GM12878 (cell line): ENCODE data around the gene ARGLU1. TPM values are rescaled to one million over a fixed set of nuclear protein-coding genes. Genes with fewer than 3 reads are reported as not detected.

Source experiments
- ATAC-seq: fragments of 200-7000 bp; cut with Tn5 transposase; 3 replicates; pipeline ENCODE4 v1.9.1; 2020; ENCODE audit warnings: mild to moderate bottlenecking, moderate library complexity
- BruUV-seq: library from RNA; stranded (reverse); fragments of 400-500 nt; replicated peaks from 2 replicates; lab custom pipeline; 2021; lab: Mats Ljungman, UMichigan
- CTCF ChIA-PET: fragments of 300-600 bp; sonication (Branson Sonifier 250); formaldehyde crosslinking; extraction: SDS; loops from one replicate; lab custom pipeline; 2021; ENCODE audit warnings: inconsistent platforms; lab: Yijun Ruan, JAX
- POLR2A ChIA-PET: fragments of 350-600 bp; formaldehyde crosslinking; extraction: SDS; loops from one replicate; lab custom pipeline; 2021; ENCODE audit warnings: inconsistent platforms; lab: Charles Lee
- RAD21 ChIA-PET: fragments of 300-600 bp; sonication (Branson Sonifier 250); formaldehyde crosslinking; loops from one replicate; lab custom pipeline; 2023; ENCODE audit warnings: antibody characterized with exemption; ENCODE audit not compliant: unreplicated experiment; lab: Charles Lee
- SMC1A ChIA-PET: fragments of 300-600 bp; sonication (Branson Sonifier 250); formaldehyde crosslinking; loops from one replicate; lab custom pipeline; 2023; ENCODE audit not compliant: unreplicated experiment, uncharacterized antibody; lab: Charles Lee
- DNase-seq: peaks from one replicate; pipeline ENCODE4 v3.0.0-alpha.2; 2011; ENCODE audit warnings: low read depth, low spot score
- FAIRE-seq: peaks from 3 replicates; lab custom pipeline; 2011; peaks lifted over from hg19 to GRCh38; lab: Jason Lieb, UNC
- H2AFZ ChIP-seq: 2 replicates; pipeline ENCODE4 v1.6.0; 2011; ENCODE audit warnings: low read depth, low read length, control low read depth; ENCODE audit not compliant: control insufficient read depth
- H3K27ac ChIP-seq: 2 replicates; pipeline ENCODE4 v1.5.1; 2011; ENCODE audit warnings: control low read depth; ENCODE audit not compliant: control insufficient read depth, insufficient read depth
- H3K27me3 ChIP-seq, 2 experiments: replicated peaks in 1 of 2; 2 replicates each; pipeline versions ENCODE4 v1.6.0 to v1.6.1; 2011; ENCODE audit warnings: low read length in 1 of 2; ENCODE audit not compliant: control insufficient read depth in 2 of 2, insufficient read depth in 2 of 2
- H3K36me3 ChIP-seq, 2 experiments: 2 replicates each; pipeline ENCODE4 v1.5.1; 2011; ENCODE audit warnings: low read length in 1 of 2; ENCODE audit not compliant: control insufficient read depth in 2 of 2, insufficient read depth in 2 of 2
- H3K4me1 ChIP-seq: 2 replicates; pipeline ENCODE4 v1.6.1; 2011; ENCODE audit warnings: mild to moderate bottlenecking, low read length, moderate library complexity, mixed read lengths; ENCODE audit not compliant: control insufficient read depth, insufficient read depth
- H3K4me2 ChIP-seq: 2 replicates; pipeline ENCODE4 v1.6.0; 2011; ENCODE audit warnings: control low read depth; ENCODE audit not compliant: control insufficient read depth, insufficient read depth
- H3K4me3 ChIP-seq: fragments of 200-600 bp; sonication (generic); 2 replicates; pipeline ENCODE4 v1.5.1; 2016
- H3K79me2 ChIP-seq: 2 replicates; pipeline ENCODE4 v1.6.0; 2011; ENCODE audit warnings: low read length; ENCODE audit not compliant: control insufficient read depth, insufficient read depth
- H3K9ac ChIP-seq: 2 replicates; pipeline ENCODE4 v1.8.0; 2011; ENCODE audit warnings: low read length, control low read depth, mixed read lengths; ENCODE audit not compliant: control insufficient read depth, insufficient read depth
- H3K9me3 ChIP-seq: replicated peaks from 3 replicates; pipeline ENCODE4 v1.5.1; 2011; ENCODE audit warnings: mild to moderate bottlenecking, low read length; ENCODE audit not compliant: control insufficient read depth, insufficient read depth
- H4K20me1 ChIP-seq: 2 replicates; pipeline ENCODE4 v1.6.0; 2011; ENCODE audit not compliant: control insufficient read depth, insufficient read depth
- BHLHE40 ChIP-seq, 2 experiments: fragments of 450-650 bp in 1 of 2; IDR thresholded peaks; 2 replicates each; pipeline ENCODE4 v1.6.1; 2011 to 2017; ENCODE audit warnings: low read depth in 2 of 2, borderline replicate concordance in 1 of 2, improper control_type of control experiment in 1 of 2, low read length in 1 of 2, mild to moderate bottlenecking in 1 of 2
- CBX3 ChIP-seq: fragments of 200-600 bp; sonication (generic); IDR thresholded peaks from 2 replicates; pipeline ENCODE4 v1.6.1; 2016; ENCODE audit warnings: low read depth, borderline replicate concordance
- EP300 ChIP-seq, 2 experiments: fragments of 150-350 bp in 1 of 2; IDR thresholded peaks; 2 replicates each; pipeline ENCODE4 v1.6.1; 2011 to 2012; ENCODE audit warnings: low read depth in 2 of 2, low read length in 2 of 2, borderline replicate concordance in 1 of 2, improper control_type of control experiment in 1 of 2, inconsistent platforms in 1 of 2; ENCODE audit not compliant: control insufficient read depth in 1 of 2
- NFIC ChIP-seq: IDR thresholded peaks from 2 replicates; pipeline ENCODE4 v1.6.1; 2012; ENCODE audit warnings: low read depth, mild to moderate bottlenecking, inconsistent platforms, low read length, moderate library complexity
- NFYA ChIP-seq: IDR thresholded peaks from 2 replicates; pipeline ENCODE4 v1.6.1; 2011; ENCODE audit warnings: low read depth, mild to moderate bottlenecking, low read length, improper control_type of control experiment, borderline replicate concordance
- SREBF2 ChIP-seq: IDR thresholded peaks from 2 replicates; pipeline ENCODE4 v1.6.1; 2012; ENCODE audit warnings: mild to moderate bottlenecking, low read length
- TCF3 ChIP-seq: IDR thresholded peaks from 2 replicates; pipeline ENCODE4 v1.6.1; 2012; ENCODE audit warnings: low read depth, mild to moderate bottlenecking, low read length, borderline replicate concordance; ENCODE audit not compliant: insufficient read depth
- ZNF274 ChIP-seq: IDR thresholded peaks from one replicate; pipeline ENCODE4 v1.8.0; 2011; ENCODE audit not compliant: insufficient read length, insufficient read depth
- ZZZ3 ChIP-seq: IDR thresholded peaks from 2 replicates; pipeline ENCODE4 v1.6.1; 2011; ENCODE audit warnings: low read depth; ENCODE audit not compliant: control insufficient read depth, insufficient read length
- WGBS: methylation state at CpG from one replicate; pipeline ENCODE4 v1.1.6; 2016; ENCODE audit warnings: low lambda C conversion rate; ENCODE audit not compliant: insufficient replicate concordance, insufficient coverage; ENCODE audit errors: missing lambda C conversion rate; 5-methylcytosine and 5-hydroxymethylcytosine counted together
- in situ Hi-C: fragments of 300-500 bp; cut with MboI; formaldehyde crosslinking; loops from 9 replicates; pipeline ENCODE4 v1.14.3; 2018; ENCODE audit warnings: mixed read lengths
- intact Hi-C: fragments of 100-400 bp; cut with micrococcal nuclease; formaldehyde crosslinking; loops from one replicate; pipeline ENCODE4 v1.14.2; 2022; ENCODE audit not compliant: unreplicated experiment
- polyA plus RNA-seq, 11 experiments: library from polyadenylated mRNA; depleted of rRNA in 4 of 11; unstranded in 6 of 11; stranded (reverse) in 5 of 11; fragments of >200 nt; fragmentation: Nextera tagmentation in 4 of 11; fragmentation: Illumina TruSeq in 1 of 11; extraction: Ambion mirVana in 4 of 11; extraction: Trizol in 1 of 11; gene quantifications; 1 replicate in 1 of 11; 2 replicates in 10 of 11; pipeline versions ENCODE4 v1.2.1 to v1.2.3, GENCODE V29; 2011 to 2016; ENCODE audit warnings: inconsistent platforms in 2 of 11, missing spikeins in 2 of 11, low read depth in 1 of 11
- total RNA-seq, 4 experiments: library from RNA; depleted of rRNA in 3 of 4; stranded (reverse); fragments of >200 nt in 3 of 4; fragmentation: Illumina TruSeq in 1 of 4; extraction: Trizol in 1 of 4; gene quantifications; 2 replicates each; pipeline versions ENCODE4 v1.2.1 to v1.2.3, GENCODE V29; 2013 to 2021
- TF ChIP-seq, protein P1 (sequence below): fragments of 450-650 bp; IDR thresholded peaks from 2 replicates; pipeline ENCODE4 v1.6.1; 2017; ENCODE audit warnings: borderline replicate concordance

Gene ARGLU1
- total and polyA plus RNA-seq, 10 of the 15 experiments (the other 5 are each of a cell fraction or from before 2014, with no cell fraction given), result 47.1 to 197 (median 98.3) TPM

DNA sequence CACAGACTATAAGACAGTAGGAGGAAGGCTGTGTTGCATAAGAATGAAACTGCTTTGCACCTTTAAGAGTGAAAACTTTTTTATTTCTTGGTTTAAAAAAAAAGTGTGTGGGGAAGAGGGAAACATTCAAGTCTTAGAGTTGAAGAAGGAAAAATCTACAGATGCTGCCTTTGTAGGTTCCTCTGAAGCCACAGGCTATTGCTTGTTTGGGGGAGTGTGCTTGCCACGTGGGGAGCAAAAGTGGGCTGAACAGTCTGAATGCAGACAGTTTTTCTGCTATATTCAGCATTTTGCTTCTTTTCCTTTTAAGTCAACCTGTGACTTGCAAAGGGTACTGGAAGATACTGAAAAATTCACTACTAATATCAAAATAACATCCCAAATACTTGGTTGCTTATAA, 69.4 kb downstream of the ARGLU1 start:
- Histone ChIP-seq H4K20me1 (no peaks in the 10 kb centered on the region), H3K79me2 (no peaks in the 10 kb centered on the region), H3K27ac (no peak overlapping the region), H2AFZ (no peak overlapping the region), H3K4me3 (no peak overlapping the region), H3K9me3 (no peaks in the 10 kb centered on the region), H3K4me2 (0 out of 2 replicates have a peak overlapping the region, but pooled peaks have one; percentile 22), H3K9ac (no peak overlapping the region), H3K4me1 (no peaks in the 10 kb centered on the region), H3K27me3 (no peaks in the 10 kb centered on the region), H3K36me3 (no peaks in the 10 kb centered on the region)
- ATAC-seq (no peak), DNase-seq (no peak), FAIRE-seq (no peak)
- CTCF ChIA-PET, result no interaction called here
- SMC1A ChIA-PET, result interaction anchor here (1.3 kb wide), 1 partner anchor 9 kb away, joined by 4 read pairs; no protein-coding TSS in a partner anchor
- 0% methylated on average over 1 of the region's 1 CpG for WGBS
- intact Hi-C loops, result no loop called here
- POLR2A ChIA-PET, result no interaction called here
- in situ Hi-C loops, result no loop called here
- RAD21 ChIA-PET, result interaction anchor here (0.6 kb wide), 1 partner anchor 416 kb away, joined by 3 read pairs; no protein-coding TSS in a partner anchor
- TF ChIP-seq, protein P1, sequence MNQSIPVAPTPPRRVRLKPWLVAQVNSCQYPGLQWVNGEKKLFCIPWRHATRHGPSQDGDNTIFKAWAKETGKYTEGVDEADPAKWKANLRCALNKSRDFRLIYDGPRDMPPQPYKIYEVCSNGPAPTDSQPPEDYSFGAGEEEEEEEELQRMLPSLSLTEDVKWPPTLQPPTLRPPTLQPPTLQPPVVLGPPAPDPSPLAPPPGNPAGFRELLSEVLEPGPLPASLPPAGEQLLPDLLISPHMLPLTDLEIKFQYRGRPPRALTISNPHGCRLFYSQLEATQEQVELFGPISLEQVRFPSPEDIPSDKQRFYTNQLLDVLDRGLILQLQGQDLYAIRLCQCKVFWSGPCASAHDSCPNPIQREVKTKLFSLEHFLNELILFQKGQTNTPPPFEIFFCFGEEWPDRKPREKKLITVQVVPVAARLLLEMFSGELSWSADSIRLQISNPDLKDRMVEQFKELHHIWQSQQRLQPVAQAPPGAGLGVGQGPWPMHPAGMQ, result no peak
- TF ChIP-seq ZNF274 (no peak), ZZZ3 (no peak), CBX3 (no peak), NFIC (no peak), TCF3 (no peak), BHLHE40 (IDR thresholded peaks at IDR 0.05; ENCODE audit: borderline replicate concordance in 1 of 2, low read depth in 2 of 2, low read length in 1 of 2) (no peak), EP300 (IDR thresholded peaks at IDR 0.05; ENCODE audit: borderline replicate concordance in 1 of 2, control insufficient read depth in 1 of 2, low read depth in 2 of 2, low read length in 2 of 2) (no peak), SREBF2 (no peak), NFYA (no peak)
- BruUV-seq, result no TSS peak
